PC-3 (cell line): Measurements from ENCODE around the gene ACOT8. TPM values are rescaled to one million over a fixed set of nuclear protein-coding genes. Genes with fewer than 3 reads are reported as not detected.

Experiments used
- ATAC-seq: fragments of 200-7000 bp; cut with Tn5 transposase; 2 replicates; pipeline ENCODE4 v1.9.1; 2020; ENCODE audit warnings: mild to moderate bottlenecking, moderate library complexity
- BruUV-seq: library from RNA; stranded (reverse); fragments of 400-500 nt; replicated peaks from 2 replicates; lab custom pipeline; 2021; lab: Mats Ljungman, UMichigan
- CTCF ChIA-PET: fragments of 300-600 bp; sonication (Branson Sonifier 250); formaldehyde crosslinking; loops from one replicate; lab custom pipeline; 2022; ENCODE audit warnings: antibody characterized with exemption; lab: Charles Lee
- POLR2A ChIA-PET: fragments of 300-600 bp; sonication (Branson Sonifier 250); formaldehyde crosslinking; loops from one replicate; lab custom pipeline; 2022; ENCODE audit warnings: antibody characterized with exemption; ENCODE audit not compliant: unreplicated experiment; lab: Charles Lee
- DNase-seq: peaks from one replicate; pipeline ENCODE4 v3.0.0-alpha.2; 2015
- H2AFZ ChIP-seq: fragments of 300-600 bp; sonication (generic); 2 replicates; pipeline ENCODE4 v1.6.0; 2016; ENCODE audit warnings: antibody characterized with exemption, low read length
- H3F3A ChIP-seq: fragments of 300-600 bp; sonication (generic); one replicate; pipeline ENCODE4 v1.6.0; 2017; ENCODE audit warnings: antibody characterized with exemption, low read length, control low read depth, mild to moderate bottlenecking; ENCODE audit not compliant: unreplicated experiment
- H3K27ac ChIP-seq: fragments of 300-600 bp; sonication (generic); 2 replicates; pipeline ENCODE4 v1.5.1; 2016; ENCODE audit warnings: mild to moderate bottlenecking, low read length
- H3K27me3 ChIP-seq: fragments of 300-600 bp; sonication (generic); 2 replicates; pipeline ENCODE4 v1.6.1; 2016; ENCODE audit warnings: low read length, mixed read lengths
- H3K36me3 ChIP-seq: fragments of 300-600 bp; sonication (generic); 2 replicates; pipeline ENCODE4 v1.6.1; 2016; ENCODE audit warnings: low read depth, mixed run types, low read length, mixed read lengths
- H3K4me1 ChIP-seq: fragments of 300-600 bp; sonication (generic); 2 replicates; pipeline ENCODE4 v1.5.1; 2016; ENCODE audit warnings: low read length; ENCODE audit not compliant: insufficient read depth
- H3K4me2 ChIP-seq: fragments of 300-600 bp; sonication (generic); 2 replicates; pipeline ENCODE4 v1.6.0; 2016; ENCODE audit warnings: low read length
- H3K4me3 ChIP-seq: fragments of 300-600 bp; sonication (generic); 2 replicates; pipeline ENCODE4 v1.5.1; 2016; ENCODE audit warnings: mild to moderate bottlenecking, low read length, mixed read lengths
- H3K79me2 ChIP-seq: fragments of 300-600 bp; sonication (generic); 2 replicates; pipeline ENCODE4 v1.6.1; 2017; ENCODE audit warnings: low read length, mixed read lengths
- H3K9ac ChIP-seq: fragments of 300-600 bp; sonication (generic); 2 replicates; pipeline ENCODE4 v1.6.0; 2016; ENCODE audit warnings: mild to moderate bottlenecking, low read length
- H3K9me2 ChIP-seq: fragments of 300-600 bp; sonication (generic); replicated peaks from 2 replicates; pipeline ENCODE4 v1.6.1; 2016; ENCODE audit warnings: mixed run types, low read length, mixed read lengths
- H3K9me3 ChIP-seq: fragments of 300-600 bp; sonication (generic); 2 replicates; pipeline ENCODE4 v1.6.1; 2016; ENCODE audit warnings: low read length, mixed read lengths
- H4K20me1 ChIP-seq: fragments of 300-600 bp; sonication (generic); 2 replicates; pipeline ENCODE4 v1.6.1; 2016; ENCODE audit warnings: low read length, mixed read lengths
- CTCF ChIP-seq: fragments of 300-600 bp; sonication (generic); conservative IDR thresholded peaks from 2 replicates; pipeline ENCODE4 v1.5.1; 2017; ENCODE audit warnings: antibody characterized with exemption, low read depth, mild to moderate bottlenecking, low read length
- EZH2 ChIP-seq: fragments of 300-600 bp; sonication (generic); IDR thresholded peaks from one replicate; pipeline ENCODE4 v1.6.1; 2017; ENCODE audit warnings: antibody characterized with exemption, mild to moderate bottlenecking, low read length; ENCODE audit not compliant: unreplicated experiment
- EZH2phosphoT487 ChIP-seq: fragments of 300-600 bp; sonication (generic); IDR thresholded peaks from 2 replicates; pipeline ENCODE4 v1.6.1; 2018; ENCODE audit warnings: mild to moderate bottlenecking, antibody characterized with exemption, low read length, borderline replicate concordance
- intact Hi-C: fragments of 100-400 bp; cut with micrococcal nuclease; formaldehyde crosslinking; loops from 2 replicates; pipeline ENCODE4 v1.9.0; 2023
- total RNA-seq: library from RNA; depleted of rRNA; stranded (reverse); fragments of >200 nt; gene quantifications from 2 replicates; pipeline ENCODE4 v1.2.3, GENCODE V29; 2014

Gene ACOT8
- total RNA-seq, 1 experiment from 2014 or later: 58.8 TPM

GRCh38 chr20:45897289-45897688 lies 40.1 kb upstream of the ACOT8 start:
- TF ChIP-seq EZH2phosphoT487: no peak
- H3K79me2 ChIP-seq: 0 out of 2 replicates have a peak, but pooled peaks cover under 1% of the 10 kb centered on the region
- POLR2A ChIA-PET: no interaction called here
- no peaks in the 10 kb centered on the region for H3K27me3 ChIP-seq
- H3K9me3 ChIP-seq: no peaks in the 10 kb centered on the region
- intact Hi-C loops: no loop called here
- H3K9me2 ChIP-seq: no peaks in the 10 kb centered on the region
- H3F3A ChIP-seq: no peaks in the 10 kb centered on the region
- no peaks in the 10 kb centered on the region for H4K20me1 ChIP-seq
- no peak overlapping the region for H3K9ac ChIP-seq
- CTCF ChIA-PET: no interaction called here
- BruUV-seq: no TSS peak
- H3K4me2 ChIP-seq: no peak overlapping the region
- ATAC-seq: no peak
- H2AFZ ChIP-seq: no peak overlapping the region
- H3K4me3 ChIP-seq: no peak overlapping the region
- peaks cover 10% of the 10 kb centered on the region; the same call in 1 of the 2 replicates for H3K4me1 ChIP-seq
- peaks cover 16% of the 10 kb centered on the region; the same call in 1 of the 2 replicates for H3K36me3 ChIP-seq
- no peak overlapping the region for H3K27ac ChIP-seq
- no peak for DNase-seq

GRCh38 chr20:45896641-45897161 lies 39.5 kb upstream of the ACOT8 start:
- no peak for ATAC-seq

GRCh38 chr20:45894797-45895196 lies 37.6 kb upstream of the ACOT8 start:
- peaks cover 23% of the 10 kb centered on the region for H3K4me1 ChIP-seq
- H3K9me2 ChIP-seq: no peaks in the 10 kb centered on the region
- no peak overlapping the region for H3K9ac ChIP-seq
- H3F3A ChIP-seq: no peaks in the 10 kb centered on the region
- ATAC-seq: no peak
- no peaks in the 10 kb centered on the region for H4K20me1 ChIP-seq
- H2AFZ ChIP-seq: no peak overlapping the region
- H3K27ac ChIP-seq: no peak overlapping the region
- BruUV-seq: no TSS peak
- no peak for TF ChIP-seq EZH2phosphoT487
- TF ChIP-seq CTCF: no peak
- TF ChIP-seq EZH2: no peak
- CTCF ChIA-PET: no interaction called here
- H3K4me2 ChIP-seq: no peak overlapping the region
- no peaks in the 10 kb centered on the region for H3K27me3 ChIP-seq
- POLR2A ChIA-PET: no interaction called here
- 0 out of 2 replicates have a peak, but pooled peaks cover 10% of the 10 kb centered on the region for H3K79me2 ChIP-seq
- DNase-seq: no peak
- peaks cover 16% of the 10 kb centered on the region; the same call in 1 of the 2 replicates for H3K36me3 ChIP-seq
- no peak overlapping the region for H3K4me3 ChIP-seq
- no peaks in the 10 kb centered on the region for H3K9me3 ChIP-seq
- intact Hi-C loops: loop anchor here (5.0 kb wide), 1 partner anchor 82 kb away; the partner anchor contains the start of gene UBE2C

More at GRCh38 chr20:45896641-45897161, 39.5 kb upstream of the ACOT8 start:
- Histone ChIP-seq H3K79me2 (0 out of 2 replicates have a peak, but pooled peaks cover 7% of the 10 kb centered on the region), H3K27me3 (no peaks in the 10 kb centered on the region), H3K9me3 (no peaks in the 10 kb centered on the region), H3K36me3 (peaks cover 16% of the 10 kb centered on the region; the same call in 1 of the 2 replicates), H3F3A (no peaks in the 10 kb centered on the region), H3K9me2 (no peaks in the 10 kb centered on the region), H3K4me1 (peaks cover 16% of the 10 kb centered on the region), H4K20me1 (no peaks in the 10 kb centered on the region), H2AFZ (no peak overlapping the region), H3K27ac (no peak overlapping the region), H3K9ac (no peak overlapping the region), H3K4me2 (no peak overlapping the region), H3K4me3 (no peak overlapping the region)
- intact Hi-C loops: no loop called here
- CTCF ChIA-PET: no interaction called here
- no peak for TF ChIP-seq EZH2phosphoT487
- no peak for TF ChIP-seq CTCF
- no peak for TF ChIP-seq EZH2
- no peak for DNase-seq
- BruUV-seq: no TSS peak
- POLR2A ChIA-PET: no interaction called here
